Activated CD8-positive, alpha-beta memory T cell treated with anti-CD3 and anti-CD28 coated beads, Interleukin-2, amount 10 ng/mL, durations not matched to agents 7 days and 5 days (primary cell): ENCODE data around the gene FRMD4A. TPM values are rescaled to one million over a fixed set of nuclear protein-coding genes. Genes with fewer than 3 reads are reported as not detected.

ENCODE experiments used
- ATAC-seq: fragments of 150-1000 bp; cut with Tn5 transposase; one replicate; pipeline ENCODE4 v1.10.0; 2021; ENCODE audit warnings: moderate library complexity
- CTCF ChIA-PET: fragments of 350-600 bp; sonication (Branson Sonifier 250); formaldehyde crosslinking; loops from one replicate; lab custom pipeline; 2021; ENCODE audit warnings: antibody characterized with exemption; lab: Charles Lee
- DNase-seq: peaks from one replicate; pipeline ENCODE4 v3.0.0-alpha.2; 2020
- H3K27ac Mint-ChIP-seq: one replicate; pipeline ENCODE4 v1.8.0; 2021; ENCODE audit warnings: mild to moderate bottlenecking, mixed read lengths
- H3K27me3 Mint-ChIP-seq: one replicate; pipeline ENCODE4 v1.8.0; 2021; ENCODE audit warnings: mixed read lengths
- H3K36me3 Mint-ChIP-seq: one replicate; pipeline ENCODE4 v1.8.0; 2021; ENCODE audit warnings: mild to moderate bottlenecking, mixed read lengths
- H3K4me1 Mint-ChIP-seq: one replicate; pipeline ENCODE4 v1.8.0; 2021; ENCODE audit warnings: mixed read lengths
- H3K4me3 Mint-ChIP-seq: one replicate; pipeline ENCODE4 v1.8.0; 2021; ENCODE audit warnings: mild to moderate bottlenecking, moderate library complexity, mixed read lengths
- H3K9me3 Mint-ChIP-seq: one replicate; pipeline ENCODE4 v1.8.0; 2022; ENCODE audit warnings: low read depth, mixed read lengths
- total RNA-seq, 2 experiments: library from RNA; stranded (reverse); gene quantifications; one replicate each; pipeline ENCODE4 v1.2.3, GENCODE V29; 2021

Gene FRMD4A
- total RNA-seq, 2 experiments from 2014 or later = 0.09 to 1.2 TPM

GRCh38 chr10:13681528-13681927 lies 649.2 kb downstream of the FRMD4A start:
- no peaks in the 10 kb centered on the region for H3K4me1 Mint-ChIP-seq
- H3K27ac Mint-ChIP-seq = no peak overlapping the region
- peaks cover 13% of the 10 kb centered on the region for H3K27me3 Mint-ChIP-seq
- CTCF ChIA-PET = interaction anchor here (1.1 kb wide), 1 partner anchor 10 kb away, joined by 3 read pairs; no protein-coding TSS in a partner anchor
- DNase-seq = no peak
- no peaks in the 10 kb centered on the region for H3K36me3 Mint-ChIP-seq
- no peaks in the 10 kb centered on the region for H3K9me3 Mint-ChIP-seq
- no peak overlapping the region for H3K4me3 Mint-ChIP-seq
- no peak for ATAC-seq

- ATAC-seq = no peak
- Mint-ChIP-seq H3K27ac (no peak overlapping the region), H3K4me1 (no peaks in the 10 kb centered on the region), H3K36me3 (no peaks in the 10 kb centered on the region), H3K4me3 (no peak overlapping the region), H3K27me3 (peaks cover 13% of the 10 kb centered on the region), H3K9me3 (no peaks in the 10 kb centered on the region)
- CTCF ChIA-PET = interaction anchor here (1.1 kb wide), 1 partner anchor 10 kb away, joined by 3 read pairs; no protein-coding TSS in a partner anchor
- DNase-seq = no peak
These were observed 649.6 kb downstream of the FRMD4A start for GRCh38 chr10:13681095-13681494.

GRCh38 chr10:13678101-13678843 lies 652.5 kb downstream of the FRMD4A start:
- no peak overlapping the region for H3K4me3 Mint-ChIP-seq
- peaks cover 10% of the 10 kb centered on the region for H3K27me3 Mint-ChIP-seq
- H3K4me1 Mint-ChIP-seq = no peaks in the 10 kb centered on the region
- DNase-seq = no peak
- ATAC-seq = no peak
- CTCF ChIA-PET = no interaction called here
- H3K36me3 Mint-ChIP-seq = no peaks in the 10 kb centered on the region
- H3K27ac Mint-ChIP-seq = no peak overlapping the region
- no peaks in the 10 kb centered on the region for H3K9me3 Mint-ChIP-seq

- Mint-ChIP-seq H3K4me1 (no peaks in the 10 kb centered on the region), H3K27ac (no peak overlapping the region), H3K9me3 (no peaks in the 10 kb centered on the region), H3K27me3 (peaks cover 7% of the 10 kb centered on the region), H3K36me3 (no peaks in the 10 kb centered on the region), H3K4me3 (no peak overlapping the region)
- ATAC-seq (no peak), DNase-seq (no peak)
- CTCF ChIA-PET = interaction anchor here (2.1 kb wide), 1 partner anchor 15 kb away, joined by 4 read pairs; no protein-coding TSS in a partner anchor
These were observed 655.8 kb downstream of the FRMD4A start for GRCh38 chr10:13674645-13675588.

GRCh38 chr10:13673156-13673555 lies 657.6 kb downstream of the FRMD4A start:
- no peaks in the 10 kb centered on the region for H3K4me1 Mint-ChIP-seq
- no peak overlapping the region for H3K27ac Mint-ChIP-seq
- H3K36me3 Mint-ChIP-seq = no peaks in the 10 kb centered on the region
- CTCF ChIA-PET = interaction anchor here (1.3 to 2.1 kb wide), 2 partner anchors 13 to 33 kb away, joined by 3 to 4 read pairs; no protein-coding TSS in a partner anchor
- DNase-seq (no peak), ATAC-seq (no peak)
- no peak overlapping the region for H3K4me3 Mint-ChIP-seq
- no peaks in the 10 kb centered on the region for H3K9me3 Mint-ChIP-seq
- H3K27me3 Mint-ChIP-seq = peaks cover 5% of the 10 kb centered on the region

GRCh38 chr10:13672548-13672947 lies 658.2 kb downstream of the FRMD4A start:
- Mint-ChIP-seq H3K27ac (no peak overlapping the region), H3K9me3 (no peaks in the 10 kb centered on the region), H3K4me3 (no peak overlapping the region), H3K4me1 (no peaks in the 10 kb centered on the region), H3K27me3 (peaks cover 4% of the 10 kb centered on the region), H3K36me3 (no peaks in the 10 kb centered on the region)
- DNase-seq (no peak), ATAC-seq (no peak)
- CTCF ChIA-PET = interaction anchor here (1.3 kb wide), 1 partner anchor 32 kb away, joined by 3 read pairs; no protein-coding TSS in a partner anchor

GRCh38 chr10:13671904-13672303 lies 658.8 kb downstream of the FRMD4A start:
- DNase-seq (no peak), ATAC-seq (no peak)
- Mint-ChIP-seq H3K36me3 (no peaks in the 10 kb centered on the region), H3K27me3 (no peaks in the 10 kb centered on the region), H3K4me3 (no peak overlapping the region), H3K27ac (no peak overlapping the region), H3K4me1 (no peaks in the 10 kb centered on the region), H3K9me3 (no peaks in the 10 kb centered on the region)
- CTCF ChIA-PET = no interaction called here

GRCh38 chr10:13670311-13670710 lies 660.4 kb downstream of the FRMD4A start:
- CTCF ChIA-PET = interaction anchor here (1.3 kb wide), 1 partner anchor 11 kb away, joined by 3 read pairs; no protein-coding TSS in a partner anchor
- DNase-seq = no peak
- no peaks in the 10 kb centered on the region for H3K9me3 Mint-ChIP-seq

GRCh38 chr10:13669901-13670300 lies 660.8 kb downstream of the FRMD4A start:
- no peak overlapping the region for H3K27ac Mint-ChIP-seq
- no peaks in the 10 kb centered on the region for H3K27me3 Mint-ChIP-seq
- no peaks in the 10 kb centered on the region for H3K4me1 Mint-ChIP-seq
- CTCF ChIA-PET = interaction anchor here (1.3 kb wide), 1 partner anchor 11 kb away, joined by 3 read pairs; no protein-coding TSS in a partner anchor
- H3K36me3 Mint-ChIP-seq = no peaks in the 10 kb centered on the region
- DNase-seq (no peak), ATAC-seq (no peak)
- no peak overlapping the region for H3K4me3 Mint-ChIP-seq
- no peaks in the 10 kb centered on the region for H3K9me3 Mint-ChIP-seq

More at GRCh38 chr10:13670311-13670710, 660.4 kb downstream of the FRMD4A start:
- no peaks in the 10 kb centered on the region for H3K4me1 Mint-ChIP-seq
- no peaks in the 10 kb centered on the region for H3K27me3 Mint-ChIP-seq
- ATAC-seq = no peak
- H3K4me3 Mint-ChIP-seq = no peak overlapping the region
- no peaks in the 10 kb centered on the region for H3K36me3 Mint-ChIP-seq
- no peak overlapping the region for H3K27ac Mint-ChIP-seq

GRCh38 chr10:13669182-13669855 lies 661.4 kb downstream of the FRMD4A start:
- CTCF ChIA-PET = interaction anchor here (1.0 to 1.3 kb wide), 2 partner anchors 10 kb away, joined by 3 to 5 read pairs; no protein-coding TSS in a partner anchor

GRCh38 chr10:13668126-13668525 lies 662.6 kb downstream of the FRMD4A start:
- Mint-ChIP-seq H3K4me3 (no peak overlapping the region), H3K4me1 (no peaks in the 10 kb centered on the region), H3K36me3 (no peaks in the 10 kb centered on the region), H3K9me3 (no peaks in the 10 kb centered on the region), H3K27me3 (peaks cover 7% of the 10 kb centered on the region), H3K27ac (no peak overlapping the region)
- DNase-seq (no peak), ATAC-seq (no peak)
- CTCF ChIA-PET = interaction anchor here (1.0 kb wide), 1 partner anchor 9 kb away, joined by 5 read pairs; no protein-coding TSS in a partner anchor

More at GRCh38 chr10:13669182-13669855, 661.4 kb downstream of the FRMD4A start:
- Mint-ChIP-seq H3K27me3 (no peaks in the 10 kb centered on the region), H3K36me3 (no peaks in the 10 kb centered on the region), H3K4me3 (no peak overlapping the region), H3K4me1 (no peaks in the 10 kb centered on the region), H3K27ac (no peak overlapping the region), H3K9me3 (no peaks in the 10 kb centered on the region)
- ATAC-seq = no peak
- DNase-seq = no peak

GRCh38 chr10:13665516-13666262 lies 665.0 kb downstream of the FRMD4A start:
- no peak for ATAC-seq
- peaks cover 2% of the 10 kb centered on the region for H3K4me1 Mint-ChIP-seq
- no peaks in the 10 kb centered on the region for H3K9me3 Mint-ChIP-seq
- no peak overlapping the region for H3K27ac Mint-ChIP-seq
- H3K36me3 Mint-ChIP-seq = no peaks in the 10 kb centered on the region
- no peak for DNase-seq
- H3K27me3 Mint-ChIP-seq = peaks cover 8% of the 10 kb centered on the region
- CTCF ChIA-PET = interaction anchor here (1.0 kb wide), 1 partner anchor 11 kb away, joined by 3 read pairs; no protein-coding TSS in a partner anchor
- H3K4me3 Mint-ChIP-seq = no peak overlapping the region
